22Rv1 (cell line): ENCODE results near the gene STEAP2.

Source experiments
- ZFX ChIP-seq: fragments of 450-650 bp; IDR thresholded peaks from 2 replicates; pipeline ENCODE4 v1.6.1; 2017; ENCODE audit warnings: antibody characterized with exemption, borderline replicate concordance
- TF ChIP-seq, protein P1 (sequence below): fragments of 450-650 bp; IDR thresholded peaks from 2 replicates; pipeline ENCODE4 v1.5.1; 2017; ENCODE audit warnings: mild to moderate bottlenecking

DNA sequence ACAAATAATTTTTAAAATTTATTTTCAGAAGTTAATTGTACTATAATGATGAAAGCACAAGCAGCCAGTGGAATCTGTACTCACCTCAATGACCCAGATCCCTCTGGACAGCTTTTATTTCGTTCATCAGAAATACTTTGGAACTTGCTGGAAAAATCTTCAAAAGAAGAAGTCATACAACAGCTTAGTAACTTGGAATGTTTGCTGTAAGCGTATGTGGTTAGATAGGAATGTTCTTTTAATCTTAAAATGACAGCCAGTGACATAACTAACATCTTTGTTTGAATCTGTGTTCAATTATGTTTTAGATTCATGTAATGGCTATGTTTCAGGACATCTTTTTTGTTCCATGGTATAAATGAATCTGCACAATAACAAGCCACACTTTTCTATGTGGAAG, 60.2 kb downstream of the STEAP2 start:
- TF ChIP-seq, protein P1, sequence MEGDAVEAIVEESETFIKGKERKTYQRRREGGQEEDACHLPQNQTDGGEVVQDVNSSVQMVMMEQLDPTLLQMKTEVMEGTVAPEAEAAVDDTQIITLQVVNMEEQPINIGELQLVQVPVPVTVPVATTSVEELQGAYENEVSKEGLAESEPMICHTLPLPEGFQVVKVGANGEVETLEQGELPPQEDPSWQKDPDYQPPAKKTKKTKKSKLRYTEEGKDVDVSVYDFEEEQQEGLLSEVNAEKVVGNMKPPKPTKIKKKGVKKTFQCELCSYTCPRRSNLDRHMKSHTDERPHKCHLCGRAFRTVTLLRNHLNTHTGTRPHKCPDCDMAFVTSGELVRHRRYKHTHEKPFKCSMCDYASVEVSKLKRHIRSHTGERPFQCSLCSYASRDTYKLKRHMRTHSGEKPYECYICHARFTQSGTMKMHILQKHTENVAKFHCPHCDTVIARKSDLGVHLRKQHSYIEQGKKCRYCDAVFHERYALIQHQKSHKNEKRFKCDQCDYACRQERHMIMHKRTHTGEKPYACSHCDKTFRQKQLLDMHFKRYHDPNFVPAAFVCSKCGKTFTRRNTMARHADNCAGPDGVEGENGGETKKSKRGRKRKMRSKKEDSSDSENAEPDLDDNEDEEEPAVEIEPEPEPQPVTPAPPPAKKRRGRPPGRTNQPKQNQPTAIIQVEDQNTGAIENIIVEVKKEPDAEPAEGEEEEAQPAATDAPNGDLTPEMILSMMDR: no peak
- no peak for TF ChIP-seq ZFX
